NCI-H774 (cell line): ENCODE measurements around the gene SEC63.
"Not testable (repeated sequence)": the region's sequence is repeated elsewhere in the genome, so short reads cannot be mapped to it uniquely, and the experiment has no call there.

Source experiments
- DNase-seq: peaks from one replicate; lab custom pipeline; 2025; lab: John Stamatoyannopoulos, UW

Gene SEC63

DNA sequence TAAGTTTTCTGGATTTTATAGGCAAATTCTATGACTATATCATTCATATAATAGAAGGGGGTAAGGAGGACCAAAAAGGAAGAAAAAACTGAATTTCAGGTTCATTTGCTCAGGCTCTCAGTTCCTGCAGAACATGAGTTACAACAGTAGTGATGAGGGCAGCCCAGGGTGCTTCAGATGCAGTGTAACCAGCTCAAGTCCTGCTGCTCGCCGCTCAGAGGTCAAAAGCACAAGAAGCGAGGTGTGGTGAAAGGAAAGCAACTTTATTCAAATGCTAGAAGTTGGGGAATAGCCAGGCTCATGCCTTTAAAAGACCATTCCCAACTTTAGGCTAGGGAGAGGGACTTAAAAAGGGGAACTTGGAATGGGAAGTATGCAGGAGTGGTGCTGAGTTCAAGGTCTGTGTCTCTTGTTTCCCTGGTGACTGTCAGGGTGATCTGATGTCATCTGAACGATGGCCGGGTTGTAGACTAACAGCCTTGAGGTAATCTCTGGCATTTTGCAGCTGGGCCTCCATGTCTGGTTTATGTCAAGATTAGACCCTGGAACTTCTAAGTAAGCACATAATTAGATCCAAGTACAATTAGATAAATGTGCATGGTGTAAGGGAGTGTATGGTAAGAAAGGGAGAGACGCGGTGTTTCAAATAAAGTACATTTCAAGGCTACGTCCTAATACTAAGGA, 14.5 kb upstream of the SEC63 start:
- no peak for DNase-seq

DNA sequence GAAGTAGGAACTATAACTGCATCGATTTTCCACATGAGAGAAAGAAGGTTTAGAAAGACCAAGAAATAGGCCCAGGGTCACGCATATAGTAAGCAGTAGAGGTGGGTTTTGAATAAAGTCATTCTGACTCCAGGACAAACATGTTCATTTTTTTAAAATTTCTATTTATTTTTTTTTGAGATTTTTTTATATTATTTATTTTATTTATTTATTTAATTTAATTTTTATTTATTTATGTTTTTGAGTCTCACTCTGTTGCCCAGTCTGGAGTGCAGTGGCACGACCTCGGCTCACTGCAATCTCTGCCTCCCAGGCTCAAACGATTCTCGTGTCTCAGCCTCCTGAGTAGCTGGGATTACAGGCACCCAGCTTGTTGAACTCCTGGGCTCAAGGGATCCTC, 13.2 kb upstream of the SEC63 start:
- DNase-seq: no peak

DNA sequence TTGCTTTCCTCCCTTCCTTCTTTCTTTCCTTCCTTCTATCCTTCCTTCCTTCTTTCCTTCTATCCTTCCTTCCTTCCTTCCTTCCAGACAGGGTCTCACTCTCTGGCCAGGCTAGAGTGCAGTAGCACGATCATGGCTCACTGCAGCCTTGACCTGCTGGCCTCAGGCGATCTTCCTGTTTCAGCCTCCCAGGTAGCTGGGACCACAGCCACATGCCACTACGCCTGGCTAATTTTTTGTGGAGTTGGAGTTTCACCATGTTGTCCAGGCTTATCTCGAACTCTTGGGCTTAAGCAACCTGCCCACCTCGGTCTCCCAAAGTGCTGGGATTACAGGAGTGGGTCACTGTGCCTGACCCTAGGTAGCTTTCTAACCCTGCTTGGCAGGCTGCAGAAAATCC, 12.2 kb upstream of the SEC63 start:
- DNase-seq: no peak

DNA sequence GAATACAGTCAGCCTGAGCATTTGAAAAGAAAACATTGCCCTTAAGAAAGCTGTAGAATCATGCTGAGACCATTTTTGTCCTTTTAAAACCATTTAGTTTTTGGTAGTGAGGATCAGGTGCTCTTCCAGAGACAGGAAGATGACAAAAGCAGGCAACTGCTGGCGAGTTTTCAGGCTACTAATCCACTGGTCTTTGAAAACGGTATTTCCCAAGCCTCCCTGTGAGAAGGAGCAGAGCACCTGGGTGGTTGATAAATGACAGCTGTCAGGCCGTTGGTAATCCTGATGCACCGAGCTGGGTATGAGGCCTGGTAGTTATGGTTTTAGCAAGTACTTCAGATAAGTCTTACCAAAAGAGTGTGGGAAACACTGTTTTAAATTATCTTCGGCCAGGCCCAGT, 10.1 kb upstream of the SEC63 start:
- no peak for DNase-seq

DNA sequence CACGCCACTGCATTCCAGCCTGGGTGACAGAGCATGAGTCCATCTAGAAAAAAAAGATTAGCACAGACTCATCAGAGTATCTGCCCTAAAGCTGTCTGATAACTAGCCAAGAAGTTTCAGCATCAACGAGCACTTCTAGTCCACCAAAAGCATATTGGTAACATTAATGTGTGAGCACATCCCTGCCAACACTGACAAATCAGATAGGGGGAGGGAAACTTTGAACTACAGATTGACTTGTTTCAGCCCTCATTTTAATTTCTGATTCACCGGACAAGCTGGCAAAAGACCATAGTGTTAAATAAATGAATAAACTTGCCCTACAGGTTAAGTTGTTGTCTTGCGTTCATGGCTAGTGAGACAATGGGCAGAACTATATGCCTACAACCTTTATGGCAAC, 7.7 kb upstream of the SEC63 start:
- no peak for DNase-seq

DNA sequence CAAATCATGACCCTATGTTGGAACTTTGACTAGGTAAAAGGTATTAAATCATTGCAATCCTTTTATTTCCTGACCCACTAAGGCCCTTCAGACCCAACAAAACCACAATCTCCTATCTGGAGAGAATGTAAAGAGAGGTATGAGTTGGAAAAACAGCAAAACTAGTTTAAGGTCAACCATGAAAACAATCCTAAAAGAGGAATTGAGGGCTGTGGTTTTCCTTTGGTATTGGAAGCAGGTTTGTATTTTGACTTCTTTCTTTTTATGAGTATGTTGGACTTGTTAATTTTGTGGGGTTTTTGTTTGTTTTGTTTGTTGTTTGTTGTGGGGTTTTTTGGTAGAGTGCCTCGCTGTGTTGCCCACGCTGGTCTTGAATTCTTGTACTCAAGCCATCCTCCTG, 4.7 kb upstream of the SEC63 start:
- no peak for DNase-seq

DNA sequence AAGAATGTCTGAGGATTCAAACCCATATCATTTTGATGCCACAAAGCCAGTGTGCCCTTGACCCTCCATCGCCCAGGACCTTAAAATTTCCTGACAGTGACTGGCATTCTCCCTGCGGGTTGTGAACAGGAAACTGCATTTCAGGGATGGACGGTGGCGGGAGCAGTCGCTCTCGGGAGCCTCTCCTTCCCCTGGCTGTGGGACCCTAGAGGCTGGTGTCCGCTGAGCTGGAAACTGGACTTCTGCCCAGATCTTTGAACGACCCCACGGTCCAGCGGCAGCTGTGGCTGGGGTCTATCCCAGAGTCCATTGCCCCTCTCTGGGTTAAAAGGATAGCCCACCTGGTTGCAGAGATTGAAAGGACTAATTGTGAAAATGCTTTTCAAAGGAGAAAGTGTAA, 1.4 kb upstream of the SEC63 start:
- DNase-seq: no peak

DNA sequence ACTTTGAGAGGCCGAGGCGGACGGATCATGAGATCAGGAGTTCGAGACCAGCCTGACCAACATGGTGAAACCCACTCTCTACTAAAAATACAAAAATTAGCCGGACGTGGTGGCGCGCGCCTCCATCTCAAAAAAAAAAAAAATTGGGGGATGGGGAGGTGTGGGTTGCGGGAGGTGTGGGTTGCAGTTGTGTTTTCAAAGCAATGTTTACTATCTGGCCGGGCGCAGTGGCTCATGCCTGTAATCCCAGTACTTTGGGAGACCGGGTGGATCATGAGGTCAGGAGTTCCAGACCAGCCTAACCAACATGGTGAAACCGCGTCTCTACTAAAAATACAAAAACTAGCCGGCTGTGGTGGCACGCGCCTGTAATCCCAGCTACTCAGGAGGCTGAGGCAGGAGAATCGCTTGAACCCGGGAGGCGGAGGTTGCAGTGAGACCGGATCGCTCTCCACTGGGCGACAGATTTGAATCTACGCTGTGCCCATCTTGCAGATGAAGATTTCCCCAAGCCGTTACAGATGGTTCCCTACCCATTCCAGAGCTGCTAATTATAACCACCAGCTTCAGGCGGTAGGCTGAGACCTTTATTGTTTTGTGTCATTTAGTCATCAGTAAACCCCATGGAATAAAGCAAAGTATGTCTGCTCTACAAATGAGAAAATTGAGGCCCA, 818 bp upstream of the SEC63 start:
- not testable (repeated sequence) for DNase-seq

DNA sequence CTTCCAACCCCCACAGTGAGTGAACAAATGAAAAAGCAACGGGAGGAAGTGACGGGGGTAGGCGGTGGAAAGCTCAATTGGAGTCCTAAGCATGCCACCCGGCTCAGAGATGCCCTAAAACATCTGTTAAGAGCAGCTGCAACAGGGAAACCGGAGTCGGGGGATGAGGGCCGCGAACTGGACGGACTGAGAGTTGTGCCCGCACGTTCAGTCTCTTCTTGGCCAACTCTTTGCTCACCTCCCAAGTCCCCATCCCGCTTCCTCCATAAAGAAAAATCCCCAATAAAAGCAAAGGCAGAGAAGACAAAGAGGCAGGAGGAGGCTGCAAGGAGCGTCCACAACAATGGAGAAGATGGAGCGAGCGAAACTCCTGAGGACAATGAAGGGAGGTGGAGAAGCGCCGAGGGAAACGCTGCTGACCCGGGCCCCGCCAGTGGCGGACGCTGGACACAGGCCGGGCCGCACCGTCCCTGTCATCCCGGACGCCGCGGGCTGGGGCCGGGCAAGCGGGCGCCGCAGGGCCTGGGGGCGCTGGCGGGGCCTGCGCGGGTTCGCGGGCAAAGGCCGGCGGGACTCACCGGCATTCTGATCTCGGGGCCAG, 600 bp downstream of the SEC63 start:
- DNase-seq: no peak

DNA sequence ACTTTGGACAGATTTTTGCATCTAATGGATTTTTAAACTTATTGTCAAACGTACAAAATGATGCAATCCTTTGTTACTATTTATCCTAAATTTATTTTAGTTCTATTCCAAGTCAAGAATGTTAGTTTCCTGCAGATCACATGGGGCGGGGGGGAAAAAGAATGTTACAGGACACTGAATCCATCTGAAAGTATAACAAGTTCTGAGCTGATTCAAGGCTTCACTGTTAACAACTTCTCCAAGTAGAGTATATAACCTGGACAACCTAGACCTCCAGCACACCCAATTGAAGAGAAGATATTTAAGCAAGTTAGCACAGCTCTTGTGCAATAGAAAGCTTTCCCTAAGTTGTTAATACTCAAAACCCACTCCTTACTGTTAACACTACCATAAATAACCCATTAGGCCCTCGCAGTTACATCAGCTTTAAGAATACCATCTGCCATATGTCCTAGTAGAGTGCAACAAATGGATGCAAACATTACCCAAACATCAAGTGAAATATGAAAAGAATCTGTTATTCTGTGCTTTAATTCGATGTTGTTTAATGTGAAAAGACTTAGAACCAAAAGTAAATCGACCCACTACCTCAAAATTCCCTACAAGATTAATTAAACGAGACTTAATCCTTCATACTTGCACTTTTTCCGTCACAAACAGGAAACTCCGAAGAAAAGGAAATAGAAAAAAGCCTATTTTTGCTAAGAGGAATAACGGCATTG, 1.3 kb downstream of the SEC63 start:
- no peak for DNase-seq

DNA sequence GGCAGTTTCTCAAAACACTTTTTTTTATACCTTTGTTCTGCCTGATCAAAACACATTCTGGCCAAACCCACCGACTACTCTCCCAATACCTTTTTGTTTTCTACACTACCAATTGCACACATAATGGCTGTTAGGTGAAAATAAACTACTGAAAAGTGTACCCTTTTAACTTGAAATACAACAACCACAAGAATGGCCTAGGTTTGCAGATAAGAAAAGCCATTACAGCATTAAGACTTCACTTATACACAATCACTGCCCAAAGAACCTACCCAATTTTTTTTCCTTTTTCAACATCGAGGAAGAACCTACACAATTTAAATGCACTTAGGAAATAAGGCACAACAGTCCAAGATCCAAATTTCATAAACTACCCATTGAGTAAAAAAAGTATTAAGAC, 1.8 kb downstream of the SEC63 start:
- no peak for DNase-seq

DNA sequence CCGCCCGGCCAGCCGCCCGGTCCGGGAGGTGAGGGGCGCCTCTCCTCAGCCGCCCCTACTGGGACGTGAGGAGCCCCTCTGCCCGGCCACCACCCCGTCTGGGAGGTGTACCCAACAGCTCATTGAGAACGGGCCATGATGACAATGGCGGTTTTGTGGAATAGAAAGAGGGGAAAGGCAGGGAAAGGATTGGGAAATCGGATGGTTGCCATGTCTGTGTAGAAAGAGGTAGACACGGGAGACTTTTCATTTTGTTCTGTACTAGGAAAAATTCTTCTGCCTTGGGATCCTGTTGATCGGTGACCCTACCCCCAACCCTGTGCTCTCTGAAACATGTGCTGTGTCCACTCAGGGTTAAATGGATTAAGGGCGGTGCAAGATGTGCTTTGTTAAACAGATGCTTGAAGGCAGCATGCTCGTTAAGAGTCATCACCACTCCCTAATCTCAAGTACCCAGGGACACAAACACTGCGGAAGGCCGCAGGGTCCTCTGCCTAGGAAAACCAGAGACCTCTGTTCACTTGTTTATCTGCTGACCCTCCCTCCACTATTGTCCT, 4.1 kb downstream of the SEC63 start:
- DNase-seq: not testable (repeated sequence)

DNA sequence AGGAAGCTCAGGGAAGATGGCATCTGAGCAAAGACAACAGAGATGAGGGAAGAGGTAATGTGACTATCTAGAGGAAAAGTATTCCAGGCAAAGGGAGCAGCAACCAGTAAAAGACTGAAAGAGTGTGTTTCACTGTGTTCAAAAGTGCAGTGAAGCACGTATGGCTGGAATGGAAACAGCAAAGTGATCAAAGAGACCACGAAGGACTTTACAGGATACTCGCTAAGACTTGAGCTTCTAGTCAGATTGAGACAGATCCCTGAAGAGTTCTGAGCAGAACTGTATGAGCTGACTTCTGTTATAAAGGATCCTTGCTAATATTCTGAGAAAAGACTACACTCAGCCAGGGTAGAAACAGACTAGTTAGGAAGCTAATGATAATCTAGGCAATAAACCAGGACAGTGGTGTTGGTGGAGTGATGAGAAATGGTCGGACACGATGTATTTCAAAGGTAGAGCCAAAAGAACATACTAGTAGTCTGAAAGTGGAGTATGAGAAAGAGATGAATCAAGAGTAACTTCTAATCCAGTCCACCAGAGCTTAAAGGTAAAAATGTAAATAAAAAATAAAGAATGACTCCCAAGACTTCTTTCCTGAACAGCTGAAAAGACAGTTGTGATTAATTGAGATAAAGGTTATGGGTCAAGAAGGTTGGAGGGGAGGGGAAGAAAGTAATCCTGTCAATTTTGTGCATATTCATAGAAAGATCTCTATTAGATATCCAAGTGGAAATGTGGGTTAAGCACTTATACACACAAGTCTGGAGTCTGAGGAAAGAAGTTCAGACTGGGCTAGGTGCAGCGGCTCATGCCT, 14.2 kb downstream of the SEC63 start:
- no peak for DNase-seq

DNA sequence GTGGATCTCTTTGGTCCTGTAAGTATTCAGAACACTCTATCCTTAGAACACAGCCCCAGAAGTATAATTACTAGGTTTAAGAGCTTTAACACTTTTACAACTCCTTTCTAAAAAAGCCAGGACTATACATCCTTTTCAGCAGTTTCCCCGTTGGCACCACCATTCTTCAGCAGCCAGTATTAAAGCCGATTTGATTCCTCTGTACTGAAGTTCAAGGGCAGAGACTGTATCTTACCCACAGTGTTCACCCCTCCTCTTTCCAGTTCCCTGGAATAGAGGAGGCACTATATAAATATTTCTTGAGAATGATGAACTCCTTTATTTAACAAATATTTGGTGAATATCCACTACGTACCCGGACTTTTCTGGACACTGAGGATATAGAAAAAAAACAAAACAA, 15.9 kb downstream of the SEC63 start:
- DNase-seq: no peak

DNA sequence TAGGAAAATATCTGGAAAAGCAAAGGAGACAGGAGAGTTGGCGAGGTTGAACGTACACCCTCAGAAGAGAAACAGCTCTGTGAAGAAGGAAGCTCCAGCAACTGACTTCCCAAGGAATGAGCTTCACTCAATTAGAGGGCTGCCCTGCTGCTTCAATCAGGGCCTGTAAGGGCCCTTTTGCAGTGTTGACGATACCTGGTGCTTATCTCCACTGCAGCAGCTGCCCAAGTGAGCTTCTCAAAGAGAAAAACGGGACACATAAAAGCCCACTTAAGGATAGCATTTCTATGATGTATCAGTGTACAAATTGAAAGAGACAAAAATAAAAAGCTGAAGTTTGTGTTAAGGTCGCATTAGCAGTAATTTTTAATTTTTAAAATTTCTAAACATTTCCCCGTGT, 16.4 kb downstream of the SEC63 start:
- DNase-seq: no peak

DNA sequence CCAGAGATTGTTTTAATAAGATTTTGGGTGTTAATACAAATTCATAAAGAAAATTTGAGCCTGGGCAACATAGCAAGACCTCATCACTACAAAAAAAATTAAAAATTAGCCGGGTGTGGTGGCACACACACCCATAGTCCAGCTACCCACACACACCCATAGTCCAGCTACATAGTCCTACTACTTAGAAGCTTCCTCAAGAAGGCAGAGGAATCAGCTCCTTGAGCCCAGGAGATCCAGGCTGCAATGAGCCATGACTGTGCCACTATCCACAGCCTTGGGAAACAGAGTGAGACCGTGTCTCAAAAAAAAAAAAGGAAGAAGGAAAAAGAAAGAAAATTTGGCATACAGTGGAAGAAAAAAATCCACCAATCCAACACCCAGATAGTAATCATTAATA, 16.8 kb downstream of the SEC63 start:
- DNase-seq: no peak

DNA sequence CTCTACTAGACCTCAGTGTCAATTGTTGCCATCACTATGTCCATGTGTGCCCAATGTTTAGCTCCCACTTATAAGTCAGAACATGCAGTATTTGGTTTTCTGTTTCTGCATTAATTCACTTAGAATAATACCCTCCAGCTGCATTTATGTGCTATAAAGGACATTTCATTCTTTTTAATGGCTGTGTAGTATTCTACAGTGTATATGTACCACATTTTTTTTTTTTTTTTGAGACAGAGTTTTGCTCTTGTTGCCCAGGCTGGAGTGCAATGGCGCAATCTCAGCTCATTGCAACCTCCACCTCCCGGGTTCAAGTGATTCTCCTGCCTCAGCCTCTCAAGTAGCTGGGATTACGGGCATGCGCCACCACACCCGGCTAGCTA, 21.1 kb downstream of the SEC63 start:
- DNase-seq: not testable (repeated sequence)

DNA sequence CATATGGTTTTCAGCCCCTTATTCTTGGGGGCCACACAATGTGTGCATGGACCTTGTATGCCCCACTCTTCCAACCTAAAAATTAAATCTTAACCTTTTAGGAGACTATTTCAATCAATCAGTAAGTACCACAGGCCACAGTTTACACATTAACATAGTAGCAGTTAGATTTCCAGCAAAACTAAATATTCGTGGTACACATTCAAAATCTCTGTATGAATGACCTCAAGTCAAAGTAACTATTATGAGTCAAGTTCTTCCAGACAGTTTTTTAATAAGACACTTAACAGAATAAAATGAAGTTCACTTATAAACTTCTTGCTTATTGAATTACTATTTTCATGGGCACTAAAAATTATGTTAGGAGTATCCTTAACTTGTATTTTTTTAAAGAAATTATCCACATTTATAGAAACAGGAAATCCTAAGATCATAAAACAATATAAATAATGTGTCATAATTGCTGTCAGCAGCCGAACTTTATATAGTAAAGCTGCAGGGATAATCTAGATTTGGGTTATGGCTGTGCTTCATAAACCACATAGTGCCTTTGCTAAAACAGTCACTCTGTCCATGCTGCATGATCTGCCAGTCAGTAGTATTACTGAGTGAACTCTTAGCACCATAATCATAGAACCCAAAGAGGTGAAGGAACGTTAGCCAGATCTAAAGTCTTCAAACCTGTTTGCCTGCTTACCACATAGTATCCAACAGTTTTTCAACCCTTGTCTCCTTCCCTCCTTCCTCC, 21.7 kb downstream of the SEC63 start:
- DNase-seq: no peak

DNA sequence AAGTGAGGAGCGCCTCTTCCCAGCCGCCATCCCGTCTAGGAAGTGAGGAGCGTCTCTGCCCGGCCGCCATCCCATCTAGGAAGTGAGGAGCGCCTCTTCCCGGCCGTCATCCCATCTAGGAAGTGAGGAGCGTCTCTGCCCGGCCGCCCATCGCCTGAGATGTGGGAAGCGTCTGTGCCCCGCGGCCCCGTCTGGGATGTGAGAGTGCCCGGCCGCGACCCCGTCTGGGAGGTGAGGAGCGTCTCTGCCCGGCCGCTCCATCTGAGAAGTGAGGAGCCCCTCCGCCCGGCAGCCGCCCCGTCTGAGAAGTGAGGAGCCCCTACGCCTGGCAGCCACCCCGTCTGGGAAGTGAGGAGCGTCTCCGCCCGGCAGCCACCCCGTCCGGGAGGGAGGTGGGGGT, 23.8 kb downstream of the SEC63 start:
- not testable (repeated sequence) for DNase-seq

DNA sequence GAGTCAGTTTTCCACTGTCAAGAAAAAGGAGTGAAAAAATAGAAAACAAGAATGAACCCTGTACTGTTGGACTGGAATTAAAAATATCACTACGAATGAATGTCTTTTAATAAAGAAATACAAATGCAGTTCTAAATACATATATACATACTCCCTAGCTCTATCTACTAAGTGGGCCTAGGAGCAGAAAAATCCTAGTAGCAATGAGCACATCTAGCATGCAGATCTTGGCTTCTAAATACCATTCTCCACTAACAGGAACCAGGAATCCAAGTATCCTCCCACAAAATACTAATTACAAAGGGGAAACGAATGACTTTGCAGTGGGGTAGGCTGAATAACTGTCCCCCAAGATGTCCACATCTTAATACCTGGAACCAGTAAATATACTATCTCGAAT, 25.4 kb downstream of the SEC63 start:
- no peak for DNase-seq

DNA sequence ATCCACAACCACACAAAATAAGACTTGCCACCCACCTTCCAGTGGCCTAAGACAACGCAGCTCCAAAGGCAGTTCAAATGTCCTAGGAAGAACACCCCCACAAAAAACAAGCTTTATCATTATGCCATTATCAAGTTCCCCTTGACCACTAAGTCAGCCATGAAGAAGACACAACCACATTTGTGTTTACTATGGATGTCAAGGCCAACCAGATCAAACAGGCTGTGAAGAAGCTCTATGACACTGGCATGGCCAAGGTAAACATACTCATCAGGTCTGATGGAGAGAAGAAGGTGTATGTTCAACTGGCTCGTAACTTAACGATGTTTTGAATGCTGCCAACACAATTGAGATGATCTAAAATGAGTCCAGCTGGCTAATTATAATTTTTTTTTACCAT, 26.1 kb downstream of the SEC63 start:
- no peak for DNase-seq
